GM19238 (cell line): ENCODE measurements around the gene ZNF426.
A peak's percentile ranks its signal among the peaks of the same experiment; 100 is the strongest.
"Not testable (repeated sequence)": the region's sequence is repeated elsewhere in the genome, so short reads cannot be mapped to it uniquely, and the experiment has no call there.

Experiments
- DNase-seq: peaks from one replicate; pipeline ENCODE4 v3.0.0; 2011; ENCODE audit warnings: low spot score; ENCODE audit not compliant: insufficient read length

Gene ZNF426

GRCh38 chr19:9538183-9539058, at the start of gene ZNF426:
ZNF426 (minus strand) TSS chr19:9538645; CDS start chr19:9536232, 2,413 bp downstream.
- peak; percentile 77 for DNase-seq

GRCh38 chr19:9586764-9587163, 48.3 kb upstream of the ZNF426 start:
- DNase-seq: peak; percentile 4

GRCh38 chr19:9584073-9584833, 45.8 kb upstream of the ZNF426 start, which contains the start of gene ZNF121:
ZNF121 (minus strand) TSS chr19:9584504; CDS start chr19:9568097, 16,407 bp downstream.
- DNase-seq: peak; percentile 67

- not testable (repeated sequence) for DNase-seq
These were observed 43.8 kb upstream of the ZNF426 start for GRCh38 chr19:9582081-9582725.

- DNase-seq: no peak
These were observed 42.3 kb upstream of the ZNF426 start for GRCh38 chr19:9580728-9581127.

GRCh38 chr19:9570255-9570654, 31.8 kb upstream of the ZNF426 start:
- DNase-seq: no peak

- DNase-seq: no peak
These were observed 28.3 kb upstream of the ZNF426 start for GRCh38 chr19:9566729-9567128.

GRCh38 chr19:9565900-9566705, 27.7 kb upstream of the ZNF426 start:
- no peak for DNase-seq

GRCh38 chr19:9552536-9553274, 14.3 kb upstream of the ZNF426 start:
- DNase-seq: no peak

- no peak for DNase-seq
These were observed 9.4 kb upstream of the ZNF426 start for GRCh38 chr19:9547870-9548269.

- not testable (repeated sequence) for DNase-seq
These were observed 2.8 kb upstream of the ZNF426 start for GRCh38 chr19:9541281-9541680.

- DNase-seq: not testable (repeated sequence)
These were observed 1.5 kb upstream of the ZNF426 start for GRCh38 chr19:9539921-9540320.

- not testable (repeated sequence) for DNase-seq
These were observed 756 bp upstream of the ZNF426 start for GRCh38 chr19:9539201-9539600.

GRCh38 chr19:9535934-9536333, 2.5 kb downstream of the ZNF426 start:
- no peak for DNase-seq

GRCh38 chr19:9531933-9532332, 6.5 kb downstream of the ZNF426 start:
- no peak for DNase-seq

GRCh38 chr19:9528757-9529336, 9.6 kb downstream of the ZNF426 start:
- DNase-seq: no peak

- no peak for DNase-seq
These were observed 14.5 kb downstream of the ZNF426 start for GRCh38 chr19:9523885-9524474.

- DNase-seq: no peak
These were observed 31.2 kb downstream of the ZNF426 start for GRCh38 chr19:9507285-9507684.

GRCh38 chr19:9500796-9501195, 37.6 kb downstream of the ZNF426 start:
- DNase-seq: no peak
